Endodermal cell (in vitro differentiated cells): ENCODE data around the gene CCT5. TPM values are rescaled to one million over a fixed set of nuclear protein-coding genes. Genes with fewer than 3 reads are reported as not detected.

ENCODE experiments used
- DNase-seq: peaks from one replicate; pipeline ENCODE4 v3.0.0-alpha.2; 2017
- H3K27ac ChIP-seq: 2 replicates; pipeline ENCODE4 v1.5.1; 2013; ENCODE audit warnings: mild to moderate bottlenecking, low read depth, low read length, moderate library complexity
- H3K27me3 ChIP-seq: 2 replicates; pipeline ENCODE4 v1.6.1; 2013; ENCODE audit warnings: mild to moderate bottlenecking, low read length, moderate library complexity; ENCODE audit not compliant: insufficient read depth, control insufficient read depth, poor library complexity, severe bottlenecking
- H3K36me3 ChIP-seq: 2 replicates; pipeline ENCODE4 v1.7.0; 2013; ENCODE audit warnings: mild to moderate bottlenecking, low read length, moderate library complexity; ENCODE audit not compliant: control insufficient read depth, insufficient read depth
- H3K4me1 ChIP-seq: one replicate; pipeline ENCODE4 v1.7.0; 2013; ENCODE audit warnings: low read length; ENCODE audit not compliant: control insufficient read depth, insufficient read depth
- H3K4me3 ChIP-seq: 2 replicates; pipeline ENCODE4 v1.5.1; 2013; ENCODE audit warnings: mild to moderate bottlenecking, low read length, moderate library complexity
- H3K9ac ChIP-seq: 2 replicates; pipeline ENCODE4 v1.6.1; 2013; ENCODE audit warnings: mild to moderate bottlenecking, low read length, moderate library complexity; ENCODE audit not compliant: poor library complexity, severe bottlenecking; ENCODE audit errors: extremely low read depth
- H3K9me3 ChIP-seq: 2 replicates; pipeline ENCODE4 v1.6.1; 2013; ENCODE audit warnings: mild to moderate bottlenecking, low read length, moderate library complexity; ENCODE audit not compliant: control insufficient read depth
- H3K27ac Mint-ChIP-seq: 2 replicates; pipeline ENCODE4 v1.8.0; 2020; ENCODE audit warnings: mixed read lengths
- H3K27me3 Mint-ChIP-seq: 2 replicates; pipeline ENCODE4 v1.8.0; 2021; ENCODE audit warnings: mild to moderate bottlenecking, mixed read lengths; ENCODE audit not compliant: insufficient read depth
- H3K36me3 Mint-ChIP-seq: 2 replicates; pipeline ENCODE4 v1.8.0; 2020; ENCODE audit warnings: low read depth, mixed read lengths
- H3K4me1 Mint-ChIP-seq: 2 replicates; pipeline ENCODE4 v1.8.0; 2020; ENCODE audit warnings: mixed read lengths
- H3K4me3 Mint-ChIP-seq: 2 replicates; pipeline ENCODE4 v1.8.0; 2020; ENCODE audit warnings: mild to moderate bottlenecking, moderate library complexity, mixed read lengths
- H3K9me3 Mint-ChIP-seq: 2 replicates; pipeline ENCODE4 v1.8.0; 2020; ENCODE audit warnings: mild to moderate bottlenecking, mixed read lengths
- WGBS, 2 experiments: methylation state at CpG; one replicate each; pipeline versions ENCODE4 v1.1.5 to v1.1.7; 2013; ENCODE audit warnings: missing lambda C conversion rate in 2 of 2, mixed read lengths in 1 of 2; ENCODE audit not compliant: insufficient coverage in 1 of 2, insufficient read length in 1 of 2; 5-methylcytosine and 5-hydroxymethylcytosine counted together
- total RNA-seq, 2 donors: library from RNA; stranded (reverse); fragmentation: NEBNext Ultra II Directional in 1 of 2; extraction: Animal tissue kit (Norgen Biotek cat#: 25700) in 1 of 2; gene quantifications; 2 replicates in 1 of 2; 3 replicates in 1 of 2; pipeline ENCODE4 v1.2.1, GENCODE V29; 2021
- TF ChIP-seq, protein P1 (sequence below): fragments of 200-600 bp; sonication (generic); conservative IDR thresholded peaks from 2 replicates; pipeline ENCODE4 v1.5.0; 2021; ENCODE audit warnings: antibody characterized with exemption, mild to moderate bottlenecking

Gene CCT5
- total RNA-seq, 2 donors from 2014 or later = 316 to 356 TPM

DNA sequence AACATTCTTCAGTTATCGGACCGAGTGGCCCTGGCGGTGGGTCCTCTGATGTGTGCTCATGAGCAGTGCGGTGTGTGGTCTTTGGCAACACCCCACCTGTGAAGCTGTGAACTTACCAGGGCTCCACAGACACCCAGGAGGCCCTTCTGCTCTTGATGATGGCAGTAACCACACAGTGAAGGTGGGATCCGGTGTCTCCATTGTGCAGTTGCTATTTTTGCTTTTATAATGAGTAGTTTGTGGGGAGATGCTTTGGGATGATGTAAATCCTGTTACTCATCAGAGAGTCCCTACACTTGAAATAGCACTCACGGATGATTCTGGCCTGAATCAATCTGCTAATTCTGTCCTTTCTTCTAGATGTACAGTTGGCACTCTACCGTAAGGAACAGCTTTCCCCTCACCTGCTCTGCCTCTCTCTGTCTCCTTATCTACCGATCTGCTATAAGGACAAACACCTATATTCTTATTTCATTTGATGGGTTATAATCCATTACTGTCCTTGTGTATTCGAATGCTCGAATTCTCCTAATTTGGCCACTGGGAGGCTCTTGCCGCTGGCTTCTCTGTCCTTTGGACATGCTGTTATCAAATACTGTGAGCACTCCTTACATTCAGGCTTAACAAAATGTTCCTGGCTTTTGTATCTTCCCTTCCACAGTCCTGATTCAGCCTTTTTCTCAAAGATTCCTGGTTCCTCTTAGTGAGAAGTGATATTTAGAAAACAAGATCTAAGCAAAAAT, 20.6 kb upstream of the CCT5 start:
- no peaks in the 10 kb centered on the region for H3K27me3 ChIP-seq
- no peaks in the 10 kb centered on the region for H3K4me1 ChIP-seq
- H3K36me3 ChIP-seq = peaks cover 10% of the 10 kb centered on the region
- Mint-ChIP-seq H3K4me1 (peaks cover 6% of the 10 kb centered on the region), H3K27me3 (no peaks in the 10 kb centered on the region), H3K27ac (no peak overlapping the region), H3K9me3 (peaks cover 11% of the 10 kb centered on the region), H3K4me3 (no peak overlapping the region), H3K36me3 (peaks cover 22% of the 10 kb centered on the region)
- no peak overlapping the region for H3K4me3 ChIP-seq
- TF ChIP-seq, protein P1, sequence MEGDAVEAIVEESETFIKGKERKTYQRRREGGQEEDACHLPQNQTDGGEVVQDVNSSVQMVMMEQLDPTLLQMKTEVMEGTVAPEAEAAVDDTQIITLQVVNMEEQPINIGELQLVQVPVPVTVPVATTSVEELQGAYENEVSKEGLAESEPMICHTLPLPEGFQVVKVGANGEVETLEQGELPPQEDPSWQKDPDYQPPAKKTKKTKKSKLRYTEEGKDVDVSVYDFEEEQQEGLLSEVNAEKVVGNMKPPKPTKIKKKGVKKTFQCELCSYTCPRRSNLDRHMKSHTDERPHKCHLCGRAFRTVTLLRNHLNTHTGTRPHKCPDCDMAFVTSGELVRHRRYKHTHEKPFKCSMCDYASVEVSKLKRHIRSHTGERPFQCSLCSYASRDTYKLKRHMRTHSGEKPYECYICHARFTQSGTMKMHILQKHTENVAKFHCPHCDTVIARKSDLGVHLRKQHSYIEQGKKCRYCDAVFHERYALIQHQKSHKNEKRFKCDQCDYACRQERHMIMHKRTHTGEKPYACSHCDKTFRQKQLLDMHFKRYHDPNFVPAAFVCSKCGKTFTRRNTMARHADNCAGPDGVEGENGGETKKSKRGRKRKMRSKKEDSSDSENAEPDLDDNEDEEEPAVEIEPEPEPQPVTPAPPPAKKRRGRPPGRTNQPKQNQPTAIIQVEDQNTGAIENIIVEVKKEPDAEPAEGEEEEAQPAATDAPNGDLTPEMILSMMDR = peak; percentile 58
- WGBS, 2 experiments = 91 to 93% methylated on average over 10 to 11 of the region's 11 CpGs
- peaks cover 2% of the 10 kb centered on the region for H3K9me3 ChIP-seq
- H3K9ac ChIP-seq = no peak overlapping the region
- DNase-seq = no peak
- H3K27ac ChIP-seq = no peak overlapping the region

DNA sequence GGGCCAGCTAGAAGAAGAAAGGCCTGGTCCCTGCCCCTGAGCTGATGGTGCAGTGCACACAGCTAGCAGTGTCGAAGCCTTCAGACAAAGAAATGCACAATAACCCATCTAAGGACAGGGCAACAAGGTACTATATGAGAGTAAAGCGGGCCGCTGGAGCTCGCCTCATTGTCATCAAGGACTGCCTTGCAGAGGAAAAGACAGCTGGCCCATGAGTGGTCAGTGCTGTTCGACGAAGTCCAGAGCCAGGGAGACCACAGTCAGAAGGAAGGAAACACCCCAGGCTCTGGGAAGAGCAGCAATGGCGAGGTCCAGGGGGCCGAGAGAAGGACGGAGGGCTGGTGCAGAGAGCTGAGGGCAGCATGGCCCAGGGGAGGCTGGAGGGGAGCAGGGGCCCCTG, 17.7 kb upstream of the CCT5 start:
- H3K36me3 Mint-ChIP-seq = peaks cover 20% of the 10 kb centered on the region
- H3K27ac ChIP-seq = no peak overlapping the region
- TF ChIP-seq, protein P1 = no peak
- peaks cover 28% of the 10 kb centered on the region for H3K36me3 ChIP-seq
- H3K27me3 ChIP-seq = no peaks in the 10 kb centered on the region
- H3K4me1 Mint-ChIP-seq = peaks cover 6% of the 10 kb centered on the region
- no peak overlapping the region for H3K9ac ChIP-seq
- no peak for DNase-seq
- no peaks in the 10 kb centered on the region for H3K9me3 Mint-ChIP-seq
- 89 to 91% methylated on average over 5 to 9 of the region's 9 CpGs for WGBS, 2 experiments
- H3K27ac Mint-ChIP-seq = no peak overlapping the region
- no peak overlapping the region for H3K4me3 ChIP-seq
- no peak overlapping the region for H3K4me3 Mint-ChIP-seq
- no peaks in the 10 kb centered on the region for H3K27me3 Mint-ChIP-seq
- no peaks in the 10 kb centered on the region for H3K4me1 ChIP-seq
- no peaks in the 10 kb centered on the region for H3K9me3 ChIP-seq

- H3K27me3 Mint-ChIP-seq = no peaks in the 10 kb centered on the region
- H3K27ac Mint-ChIP-seq = peak overlapping the region; percentile 66
- WGBS, 2 experiments = 78 to 84% methylated on average over 6 to 7 of the region's 7 CpGs
- TF ChIP-seq, protein P1 = no peak
- peaks cover 24% of the 10 kb centered on the region for H3K36me3 Mint-ChIP-seq
- no peaks in the 10 kb centered on the region for H3K9me3 ChIP-seq
- no peaks in the 10 kb centered on the region for H3K4me1 ChIP-seq
- no peak overlapping the region for H3K27ac ChIP-seq
- H3K9me3 Mint-ChIP-seq = no peaks in the 10 kb centered on the region
- peaks cover 6% of the 10 kb centered on the region for H3K4me1 Mint-ChIP-seq
- H3K27me3 ChIP-seq = no peaks in the 10 kb centered on the region
- H3K9ac ChIP-seq = no peak overlapping the region
- no peak for DNase-seq
- H3K4me3 Mint-ChIP-seq = no peak overlapping the region
- peaks cover 28% of the 10 kb centered on the region for H3K36me3 ChIP-seq
- no peak overlapping the region for H3K4me3 ChIP-seq
These were observed 17.1 kb upstream of the CCT5 start for GRCh38 chr5:10233011-10233410.
